GM12801 (cell line): ENCODE results near the gene MGLL.

Experiments
- CTCF ChIP-seq: IDR thresholded peaks from one replicate; pipeline ENCODE4 v1.5.1; 2011; ENCODE audit warnings: control low read depth; ENCODE audit not compliant: insufficient read length; ENCODE audit errors: extremely low read depth

The MGLL gene

GRCh38 chr3:127801731-127802313 lies 20.5 kb downstream of the MGLL start:
- TF ChIP-seq CTCF, result no peak

GRCh38 chr3:127800508-127800907 lies 21.8 kb downstream of the MGLL start:
- no peak for TF ChIP-seq CTCF

- no peak for TF ChIP-seq CTCF
Observed at GRCh38 chr3:127799476-127800222, 22.7 kb downstream of the MGLL start.

- no peak for TF ChIP-seq CTCF
Observed at GRCh38 chr3:127798716-127799115, 23.6 kb downstream of the MGLL start.

GRCh38 chr3:127796831-127797150 lies 25.5 kb downstream of the MGLL start:
- no peak for TF ChIP-seq CTCF

- TF ChIP-seq CTCF, result no peak
Observed at GRCh38 chr3:127796045-127796830, 26.1 kb downstream of the MGLL start.

GRCh38 chr3:127794972-127795371 lies 27.3 kb downstream of the MGLL start:
- TF ChIP-seq CTCF, result no peak
